ENCODE data around the gene USP30.

USP30 gene

DNA sequence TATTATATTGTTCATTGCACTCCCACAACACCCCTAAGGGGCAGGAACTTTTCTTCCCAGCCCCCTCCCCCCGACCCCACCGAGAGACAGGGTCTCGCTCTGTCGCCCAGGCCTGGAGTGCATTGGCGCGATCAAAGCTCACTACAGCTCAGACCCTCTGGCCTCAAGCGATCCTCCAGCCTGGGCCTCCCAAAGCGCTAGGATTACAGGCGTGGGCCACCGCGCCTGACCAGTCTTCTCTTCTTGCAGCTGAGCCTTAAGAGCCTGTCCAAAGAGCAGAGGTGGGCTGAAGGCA lies 44.7 kb downstream of the USP30 start:
- peak overlapping the region; percentile 87 for H3K4me3 ChIP-seq (ENCODE audit: low read depth, low read length)
- TF ChIP-seq, protein P1, sequence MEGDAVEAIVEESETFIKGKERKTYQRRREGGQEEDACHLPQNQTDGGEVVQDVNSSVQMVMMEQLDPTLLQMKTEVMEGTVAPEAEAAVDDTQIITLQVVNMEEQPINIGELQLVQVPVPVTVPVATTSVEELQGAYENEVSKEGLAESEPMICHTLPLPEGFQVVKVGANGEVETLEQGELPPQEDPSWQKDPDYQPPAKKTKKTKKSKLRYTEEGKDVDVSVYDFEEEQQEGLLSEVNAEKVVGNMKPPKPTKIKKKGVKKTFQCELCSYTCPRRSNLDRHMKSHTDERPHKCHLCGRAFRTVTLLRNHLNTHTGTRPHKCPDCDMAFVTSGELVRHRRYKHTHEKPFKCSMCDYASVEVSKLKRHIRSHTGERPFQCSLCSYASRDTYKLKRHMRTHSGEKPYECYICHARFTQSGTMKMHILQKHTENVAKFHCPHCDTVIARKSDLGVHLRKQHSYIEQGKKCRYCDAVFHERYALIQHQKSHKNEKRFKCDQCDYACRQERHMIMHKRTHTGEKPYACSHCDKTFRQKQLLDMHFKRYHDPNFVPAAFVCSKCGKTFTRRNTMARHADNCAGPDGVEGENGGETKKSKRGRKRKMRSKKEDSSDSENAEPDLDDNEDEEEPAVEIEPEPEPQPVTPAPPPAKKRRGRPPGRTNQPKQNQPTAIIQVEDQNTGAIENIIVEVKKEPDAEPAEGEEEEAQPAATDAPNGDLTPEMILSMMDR (IDR thresholded peaks at IDR 0.05; ENCODE audit: control insufficient read depth, extremely low read depth, insufficient read depth) = no peak
- DNase-seq (ENCODE audit: low read depth) = no peak

DNA sequence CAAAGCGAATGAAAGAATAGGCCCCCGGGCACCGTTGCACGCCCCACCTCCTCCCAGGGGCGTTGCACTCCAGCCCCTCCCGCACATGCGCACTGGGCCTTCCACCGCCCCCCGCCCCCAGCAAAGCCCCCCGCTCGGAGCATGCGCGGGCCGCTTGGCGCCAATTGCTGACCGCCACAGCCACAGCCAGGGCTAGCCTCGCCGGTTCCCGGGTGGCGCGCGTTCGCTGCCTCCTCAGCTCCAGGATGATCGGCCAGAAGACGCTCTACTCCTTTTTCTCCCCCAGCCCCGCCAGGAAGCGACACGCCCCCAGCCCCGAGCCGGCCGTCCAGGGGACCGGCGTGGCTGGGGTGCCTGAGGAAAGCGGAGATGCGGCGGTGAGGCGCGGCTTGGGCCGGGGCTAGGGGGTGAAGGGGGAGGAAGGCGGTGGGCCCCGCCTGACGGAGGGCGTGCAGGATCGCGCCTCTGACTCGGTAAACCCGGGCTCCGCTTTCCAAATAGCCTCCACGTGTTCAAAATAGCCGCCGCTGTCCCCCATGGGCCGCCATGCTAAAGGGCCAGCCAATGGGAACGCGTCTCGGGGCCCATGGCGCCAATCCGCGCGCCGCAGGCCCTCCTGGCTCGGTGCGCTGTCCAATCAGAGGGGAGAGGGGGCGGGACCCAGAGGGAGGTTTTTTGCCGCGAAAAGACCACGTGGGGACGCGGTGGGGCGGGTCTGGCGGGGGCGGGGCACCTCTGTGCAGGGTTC lies 45.2 kb downstream of the USP30 start, which contains the start of gene UNG:
UNG (plus strand) TSS at position 163 of the 748 bp plus-strand sequence; CDS start at position 246, 83 bp downstream.
- TF ChIP-seq, protein P1 (IDR thresholded peaks at IDR 0.05; ENCODE audit: control insufficient read depth, extremely low read depth, insufficient read depth) = no peak
- H3K4me3 ChIP-seq (ENCODE audit: low read depth, low read length) = peak within 1 kb of the TSS; percentile 87
- DNase-seq (ENCODE audit: low read depth) = peak; percentile 79

DNA sequence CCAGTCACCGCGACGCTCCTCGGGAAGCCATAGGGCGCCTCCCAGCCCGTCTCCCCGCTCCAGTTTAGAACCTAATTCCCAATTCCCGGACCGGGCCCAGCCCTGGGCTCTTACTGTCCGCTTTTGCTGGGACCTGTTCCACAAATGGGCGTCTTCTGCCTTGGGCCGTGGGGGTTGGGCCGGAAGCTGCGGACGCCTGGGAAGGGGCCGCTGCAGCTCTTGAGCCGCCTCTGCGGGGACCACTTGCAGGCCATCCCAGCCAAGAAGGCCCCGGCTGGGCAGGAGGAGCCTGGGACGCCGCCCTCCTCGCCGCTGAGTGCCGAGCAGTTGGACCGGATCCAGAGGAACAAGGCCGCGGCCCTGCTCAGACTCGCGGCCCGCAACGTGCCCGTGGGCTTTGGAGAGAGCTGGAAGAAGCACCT lies 45.8 kb downstream of the USP30 start:
- no peak for DNase-seq (ENCODE audit: low read depth)
- TF ChIP-seq, protein P1 (IDR thresholded peaks at IDR 0.05; ENCODE audit: control insufficient read depth, extremely low read depth, insufficient read depth) = no peak
- peak overlapping the region; percentile 87 for H3K4me3 ChIP-seq (ENCODE audit: low read depth, low read length)

DNA sequence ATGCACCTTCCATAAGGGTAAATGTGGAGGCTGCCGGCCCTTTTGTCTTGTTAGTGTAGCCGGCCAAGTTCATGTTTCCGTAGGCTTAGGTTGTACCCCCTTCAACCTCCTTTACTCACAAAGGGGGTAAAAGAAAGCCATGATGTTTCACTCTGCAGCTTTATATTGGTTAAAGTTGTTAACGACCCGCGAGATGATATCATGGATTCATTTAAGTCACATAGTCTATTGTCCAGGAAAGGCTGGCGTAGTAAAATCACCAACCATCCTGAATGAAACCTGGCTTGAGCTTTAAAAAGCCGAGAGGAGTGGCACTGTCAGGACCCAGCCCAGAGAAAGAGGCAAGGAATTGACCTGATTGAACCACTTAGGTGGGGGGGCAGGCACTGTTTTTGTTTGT lies 46.3 kb downstream of the USP30 start:
- DNase-seq (ENCODE audit: low read depth) = no peak
- TF ChIP-seq, protein P1 (IDR thresholded peaks at IDR 0.05; ENCODE audit: control insufficient read depth, extremely low read depth, insufficient read depth) = no peak
- H3K4me3 ChIP-seq (ENCODE audit: low read depth, low read length) = peak overlapping the region; percentile 87

DNA sequence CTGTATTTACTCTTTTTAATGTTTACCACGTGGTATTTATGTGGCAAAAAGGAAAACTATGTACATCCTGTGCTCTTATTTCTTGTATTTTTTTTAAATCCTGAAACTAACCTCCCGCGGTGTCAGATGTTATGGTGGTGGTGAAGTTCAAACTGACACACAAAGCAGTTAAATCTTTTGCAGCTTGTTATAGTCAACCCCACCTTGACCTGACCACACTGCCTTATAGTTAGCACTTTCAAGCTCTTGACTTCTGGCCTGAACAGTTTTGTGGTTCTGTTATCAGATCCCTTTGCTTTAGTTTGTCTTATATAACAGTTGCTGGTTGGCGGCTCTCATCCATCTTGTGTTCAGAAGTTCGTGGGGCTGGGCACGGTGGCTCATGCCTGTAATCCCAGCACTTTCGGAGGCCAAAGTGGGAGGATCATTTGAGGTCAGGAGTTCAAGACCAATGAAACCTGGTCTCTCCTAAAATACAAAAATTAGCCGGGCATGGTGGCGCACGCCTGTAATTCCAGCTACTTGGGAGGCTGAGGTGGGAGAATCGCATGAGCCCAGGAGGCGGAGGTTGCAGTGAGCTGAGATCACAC lies 47.1 kb downstream of the USP30 start:
- DNase-seq (ENCODE audit: low read depth) = no peak
- peak overlapping the region; percentile 87 for H3K4me3 ChIP-seq (ENCODE audit: low read depth, low read length)
- TF ChIP-seq, protein P1 (IDR thresholded peaks at IDR 0.05; ENCODE audit: control insufficient read depth, extremely low read depth, insufficient read depth) = no peak

DNA sequence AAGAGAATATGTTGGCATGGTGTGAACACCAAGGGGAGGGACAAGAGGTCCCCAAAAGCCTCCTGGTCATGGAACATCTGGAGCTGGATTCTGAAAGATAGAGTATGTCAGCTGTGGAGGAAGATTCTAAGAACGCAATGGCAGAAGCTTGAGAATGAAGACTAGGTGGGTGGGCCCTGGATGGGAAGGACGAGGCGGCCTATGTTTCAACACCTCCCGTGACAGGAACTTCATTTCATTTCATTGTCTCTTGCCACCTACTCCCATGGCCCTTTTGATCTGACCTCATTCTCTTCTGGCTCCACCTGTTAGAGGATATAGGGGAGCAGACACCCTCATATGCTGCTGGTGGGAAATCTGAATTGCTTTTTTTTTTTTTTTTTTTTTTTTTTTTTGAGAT lies 48.4 kb downstream of the USP30 start:
- no peak overlapping the region for H3K4me3 ChIP-seq (ENCODE audit: low read depth, low read length)
- TF ChIP-seq, protein P1 (IDR thresholded peaks at IDR 0.05; ENCODE audit: control insufficient read depth, extremely low read depth, insufficient read depth) = no peak
- no peak for DNase-seq (ENCODE audit: low read depth)

Data from LNCaP clone FGC (cell line).